Raji (cell line): Measurements from ENCODE around the gene EPHA4.

Experiments used
- POLR2A ChIP-seq: IDR thresholded peaks from 2 replicates; pipeline ENCODE4 v1.6.1; 2011; ENCODE audit warnings: low read depth, low read length, control low read depth; ENCODE audit not compliant: insufficient read depth

EPHA4 gene

GRCh38 chr2:221405521-221405920, 166.6 kb downstream of the EPHA4 start:
- TF ChIP-seq POLR2A = no peak

- no peak for TF ChIP-seq POLR2A
These were observed 170.0 kb downstream of the EPHA4 start for GRCh38 chr2:221402072-221402471.

- TF ChIP-seq POLR2A = no peak
These were observed 171.7 kb downstream of the EPHA4 start for GRCh38 chr2:221400411-221400810.

- no peak for TF ChIP-seq POLR2A
These were observed 172.9 kb downstream of the EPHA4 start for GRCh38 chr2:221399183-221399582.

GRCh38 chr2:221397187-221397586, 174.9 kb downstream of the EPHA4 start:
- TF ChIP-seq POLR2A = no peak

GRCh38 chr2:221392228-221392881, 179.7 kb downstream of the EPHA4 start:
- no peak for TF ChIP-seq POLR2A

GRCh38 chr2:221390878-221391277, 181.2 kb downstream of the EPHA4 start:
- TF ChIP-seq POLR2A = no peak

GRCh38 chr2:221389904-221390303, 182.2 kb downstream of the EPHA4 start:
- no peak for TF ChIP-seq POLR2A

GRCh38 chr2:221389421-221389820, 182.7 kb downstream of the EPHA4 start:
- no peak for TF ChIP-seq POLR2A

- TF ChIP-seq POLR2A = no peak
These were observed 183.2 kb downstream of the EPHA4 start for GRCh38 chr2:221388891-221389290.

- TF ChIP-seq POLR2A = no peak
These were observed 186.4 kb downstream of the EPHA4 start for GRCh38 chr2:221385716-221386115.

GRCh38 chr2:221381928-221382488, 190.1 kb downstream of the EPHA4 start:
- TF ChIP-seq POLR2A = no peak

- no peak for TF ChIP-seq POLR2A
These were observed 191.4 kb downstream of the EPHA4 start for GRCh38 chr2:221380686-221381085.

- TF ChIP-seq POLR2A = no peak
These were observed 192.0 kb downstream of the EPHA4 start for GRCh38 chr2:221380062-221380461.

GRCh38 chr2:221377597-221377996, 194.5 kb downstream of the EPHA4 start:
- no peak for TF ChIP-seq POLR2A

- TF ChIP-seq POLR2A = no peak
These were observed 195.0 kb downstream of the EPHA4 start for GRCh38 chr2:221377066-221377465.

GRCh38 chr2:221374234-221374633, 197.9 kb downstream of the EPHA4 start:
- TF ChIP-seq POLR2A = no peak
